IPS-15b (cell line): ENCODE results near the gene ZNF346.
A peak's percentile ranks its signal among the peaks of the same experiment; 100 is the strongest.
"Not testable (repeated sequence)": the region's sequence is repeated elsewhere in the genome, so short reads cannot be mapped to it uniquely, and the experiment has no call there.

ENCODE experiments used
- H3K27me3 ChIP-seq: one replicate; pipeline ENCODE4 v1.6.1; 2013; ENCODE audit warnings: low read length; ENCODE audit not compliant: control insufficient read depth, insufficient read depth
- H3K36me3 ChIP-seq: one replicate; pipeline ENCODE4 v1.6.1; 2013; ENCODE audit warnings: low read length; ENCODE audit not compliant: control insufficient read depth, insufficient read depth
- H3K4me1 ChIP-seq: one replicate; pipeline ENCODE4 v1.6.1; 2013; ENCODE audit warnings: mild to moderate bottlenecking, low read length; ENCODE audit not compliant: control insufficient read depth, insufficient read depth
- H3K4me3 ChIP-seq: one replicate; pipeline ENCODE4 v1.5.1; 2013; ENCODE audit warnings: low read depth, low read length
- H3K9ac ChIP-seq: one replicate; pipeline ENCODE4 v1.6.1; 2013; ENCODE audit warnings: low read depth, mild to moderate bottlenecking, low read length
- H3K9me3 ChIP-seq: one replicate; pipeline ENCODE4 v1.6.1; 2013; ENCODE audit warnings: mild to moderate bottlenecking, low read length; ENCODE audit not compliant: control insufficient read depth, insufficient read depth

ZNF346 gene, protein sequence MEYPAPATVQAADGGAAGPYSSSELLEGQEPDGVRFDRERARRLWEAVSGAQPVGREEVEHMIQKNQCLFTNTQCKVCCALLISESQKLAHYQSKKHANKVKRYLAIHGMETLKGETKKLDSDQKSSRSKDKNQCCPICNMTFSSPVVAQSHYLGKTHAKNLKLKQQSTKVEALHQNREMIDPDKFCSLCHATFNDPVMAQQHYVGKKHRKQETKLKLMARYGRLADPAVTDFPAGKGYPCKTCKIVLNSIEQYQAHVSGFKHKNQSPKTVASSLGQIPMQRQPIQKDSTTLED

DNA sequence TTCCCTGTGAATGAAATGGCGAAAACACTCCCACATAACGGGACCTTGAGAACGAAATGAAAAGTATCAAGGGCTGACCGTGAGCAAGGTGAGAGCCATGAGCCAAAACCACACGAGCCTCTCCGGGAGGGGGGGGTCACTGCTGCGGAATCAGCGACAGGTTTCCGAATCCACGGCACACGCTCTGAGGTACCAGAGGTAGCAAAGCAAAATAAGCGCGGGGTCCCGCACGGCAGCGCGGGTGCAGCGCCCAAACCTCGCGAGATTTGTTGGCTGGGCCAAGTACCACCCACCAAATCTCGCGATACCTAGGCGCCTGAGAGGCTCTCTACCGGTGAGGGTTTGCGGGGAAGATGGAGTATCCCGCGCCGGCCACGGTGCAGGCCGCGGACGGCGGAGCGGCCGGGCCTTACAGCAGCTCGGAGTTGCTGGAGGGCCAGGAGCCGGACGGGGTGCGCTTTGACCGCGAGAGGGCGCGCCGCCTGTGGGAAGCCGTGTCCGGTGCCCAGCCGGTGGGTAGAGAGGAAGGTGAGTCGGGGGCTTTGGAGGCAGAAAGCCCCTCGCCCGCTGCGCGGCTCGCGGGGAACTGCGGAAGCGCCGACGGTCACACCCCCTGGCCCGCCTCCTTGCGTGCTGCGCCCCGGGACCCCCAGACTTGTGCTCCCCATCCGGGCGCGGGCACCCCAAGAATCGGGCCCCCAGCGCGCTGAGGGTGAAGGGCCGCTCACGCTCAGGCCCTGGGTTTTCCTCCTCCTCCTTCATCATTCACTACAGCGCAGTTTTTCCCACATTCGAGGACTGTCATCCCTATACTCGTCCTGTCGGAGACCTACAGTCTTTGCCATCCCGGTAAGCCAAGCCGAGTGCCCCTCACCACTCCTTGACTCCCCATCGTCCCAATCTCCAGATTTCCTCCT, at the start of gene ZNF346:
TSS of gene ZNF346 (plus strand) at position 311 of the 917 bp plus-strand sequence. CDS start at position 354, 43 bp downstream.
- Histone ChIP-seq H3K36me3 (peaks cover 2% of the 10 kb centered on the region), H3K4me3 (peak within 1 kb of the TSS; percentile 89), H3K9me3 (no peaks in the 10 kb centered on the region), H3K27me3 (no peaks in the 10 kb centered on the region), H3K9ac (peak within 1 kb of the TSS; percentile 79), H3K4me1 (peaks cover 3% of the 10 kb centered on the region)

DNA sequence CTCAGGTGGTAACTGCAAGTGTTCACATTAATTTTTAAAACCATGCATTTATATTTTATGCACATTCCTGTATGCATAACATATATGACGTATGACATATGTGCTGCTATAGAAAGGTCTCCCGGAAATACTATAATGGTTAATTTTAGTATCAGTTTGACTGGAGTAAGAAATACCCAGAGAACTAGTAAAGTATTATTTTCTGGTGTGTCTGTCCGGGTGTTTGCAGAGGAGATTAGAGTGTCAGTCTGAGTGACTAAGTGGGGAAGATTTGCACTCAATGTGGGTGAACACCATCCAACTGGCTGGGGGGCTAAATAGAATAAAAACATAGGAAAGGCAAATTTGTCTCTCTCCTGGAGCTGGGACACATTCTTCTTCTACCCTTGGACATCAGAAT, 42.8 kb upstream of the ZNF346 start:
- H3K27me3 ChIP-seq: no peaks in the 10 kb centered on the region
- no peak overlapping the region for H3K9ac ChIP-seq
- H3K4me3 ChIP-seq: no peak overlapping the region
- H3K36me3 ChIP-seq: peaks cover 7% of the 10 kb centered on the region
- no peaks in the 10 kb centered on the region for H3K4me1 ChIP-seq
- H3K9me3 ChIP-seq: no peaks in the 10 kb centered on the region

GRCh38 chr5:176980818-176981217, 41.7 kb upstream of the ZNF346 start:
- Histone ChIP-seq H3K9ac (no peak overlapping the region), H3K27me3 (no peaks in the 10 kb centered on the region), H3K4me1 (no peaks in the 10 kb centered on the region), H3K36me3 (peaks cover 7% of the 10 kb centered on the region), H3K4me3 (no peak overlapping the region), H3K9me3 (no peaks in the 10 kb centered on the region)

- H3K4me1 ChIP-seq, H3K9ac ChIP-seq, H3K36me3 ChIP-seq, H3K27me3 ChIP-seq, H3K9me3 ChIP-seq, H3K4me3 ChIP-seq: not testable (repeated sequence)
These were observed 39.4 kb upstream of the ZNF346 start for GRCh38 chr5:176983112-176983511.

GRCh38 chr5:176983593-176983992, 38.9 kb upstream of the ZNF346 start:
- H3K36me3 ChIP-seq: not testable (repeated sequence)

GRCh38 chr5:176984176-176984575, 38.3 kb upstream of the ZNF346 start:
- not testable (repeated sequence) for H3K36me3 ChIP-seq, H3K4me1 ChIP-seq, H3K9me3 ChIP-seq

More at GRCh38 chr5:176983593-176983992, 38.9 kb upstream of the ZNF346 start:
- H3K9me3 ChIP-seq, H3K4me1 ChIP-seq, H3K9ac ChIP-seq, H3K4me3 ChIP-seq, H3K27me3 ChIP-seq: not testable (repeated sequence)

GRCh38 chr5:176985516-176985915, 37.0 kb upstream of the ZNF346 start:
- no peak overlapping the region for H3K9ac ChIP-seq
- H3K36me3 ChIP-seq: no peaks in the 10 kb centered on the region
- no peaks in the 10 kb centered on the region for H3K4me1 ChIP-seq
- H3K4me3 ChIP-seq: no peak overlapping the region
- no peaks in the 10 kb centered on the region for H3K9me3 ChIP-seq
- H3K27me3 ChIP-seq: no peaks in the 10 kb centered on the region

More at GRCh38 chr5:176984176-176984575, 38.3 kb upstream of the ZNF346 start:
- not testable (repeated sequence) for H3K9ac ChIP-seq, H3K4me3 ChIP-seq, H3K27me3 ChIP-seq

- H3K36me3 ChIP-seq: no peaks in the 10 kb centered on the region
- H3K4me1 ChIP-seq: no peaks in the 10 kb centered on the region
- H3K4me3 ChIP-seq: no peak overlapping the region
- no peak overlapping the region for H3K9ac ChIP-seq
- no peaks in the 10 kb centered on the region for H3K27me3 ChIP-seq
- no peaks in the 10 kb centered on the region for H3K9me3 ChIP-seq
These were observed 36.2 kb upstream of the ZNF346 start for GRCh38 chr5:176986280-176986679.

- Histone ChIP-seq H3K9ac (no peak overlapping the region), H3K4me1 (no peaks in the 10 kb centered on the region), H3K9me3 (no peaks in the 10 kb centered on the region), H3K36me3 (no peaks in the 10 kb centered on the region), H3K27me3 (no peaks in the 10 kb centered on the region), H3K4me3 (no peak overlapping the region)
These were observed 34.9 kb upstream of the ZNF346 start for GRCh38 chr5:176987583-176987982.

DNA sequence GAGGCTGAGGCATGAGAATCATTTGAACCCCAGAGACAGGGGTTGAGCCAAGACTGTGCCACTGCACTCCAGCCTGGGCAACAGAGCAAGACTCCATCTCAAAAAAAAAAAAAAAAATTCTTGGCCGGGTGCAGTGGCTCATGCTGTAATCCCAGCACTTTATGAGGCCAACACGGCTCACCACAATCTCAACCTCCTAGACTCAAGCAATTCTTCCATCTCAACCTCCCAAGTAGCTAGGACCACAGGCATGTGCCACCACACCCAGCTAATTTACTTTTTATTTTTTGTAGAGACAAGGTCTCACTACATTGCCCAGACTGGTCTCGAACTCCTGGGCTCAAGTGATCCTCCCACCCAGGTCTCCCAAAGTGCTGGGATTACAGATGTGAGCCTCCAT, 29.4 kb upstream of the ZNF346 start:
- not testable (repeated sequence) for H3K27me3 ChIP-seq, H3K4me3 ChIP-seq, H3K9ac ChIP-seq, H3K36me3 ChIP-seq, H3K9me3 ChIP-seq, H3K4me1 ChIP-seq

GRCh38 chr5:176994460-176995121, 27.9 kb upstream of the ZNF346 start:
- Histone ChIP-seq H3K4me3 (no peak overlapping the region), H3K9me3 (no peaks in the 10 kb centered on the region), H3K4me1 (no peaks in the 10 kb centered on the region), H3K27me3 (no peaks in the 10 kb centered on the region), H3K9ac (no peak overlapping the region), H3K36me3 (no peaks in the 10 kb centered on the region)
